Ishikawa (cell line): ENCODE data around the gene IL19.

ENCODE experiments used
- CEBPB ChIP-seq: IDR thresholded peaks from 2 replicates; pipeline ENCODE4 v1.6.1; 2012
- CREB1 ChIP-seq: IDR thresholded peaks from 2 replicates; pipeline ENCODE4 v1.6.1; 2012; ENCODE audit warnings: low read depth
- EGR1 ChIP-seq: IDR thresholded peaks from 2 replicates; pipeline ENCODE4 v1.6.1; 2012
- EP300 ChIP-seq: IDR thresholded peaks from 2 replicates; pipeline ENCODE4 v1.6.1; 2012; ENCODE audit warnings: borderline replicate concordance
- FOXM1 ChIP-seq: IDR thresholded peaks from 2 replicates; pipeline ENCODE4 v1.6.1; 2012; ENCODE audit warnings: low read depth, borderline replicate concordance
- MAX ChIP-seq: IDR thresholded peaks from 2 replicates; pipeline ENCODE4 v1.6.1; 2012
- NFIC ChIP-seq: IDR thresholded peaks from 2 replicates; pipeline ENCODE4 v1.6.1; 2012
- RAD21 ChIP-seq: IDR thresholded peaks from 2 replicates; pipeline ENCODE4 v1.6.1; 2012; ENCODE audit warnings: low read depth
- REST ChIP-seq: IDR thresholded peaks from 2 replicates; pipeline ENCODE4 v1.6.1; 2012; ENCODE audit warnings: low read depth, mild to moderate bottlenecking
- TAF1 ChIP-seq: IDR thresholded peaks from 2 replicates; pipeline ENCODE4 v1.6.1; 2012; ENCODE audit warnings: low read depth, mild to moderate bottlenecking
- TCF12 ChIP-seq: IDR thresholded peaks from 2 replicates; pipeline ENCODE4 v1.6.1; 2012; ENCODE audit warnings: low read depth
- TEAD4 ChIP-seq: IDR thresholded peaks from 2 replicates; pipeline ENCODE4 v1.6.1; 2012
- USF1 ChIP-seq: IDR thresholded peaks from 2 replicates; pipeline ENCODE4 v1.6.1; 2012
- YY1 ChIP-seq: IDR thresholded peaks from 2 replicates; pipeline ENCODE4 v1.6.1; 2012; ENCODE audit warnings: low read depth
- ZBTB7A ChIP-seq: IDR thresholded peaks from 2 replicates; pipeline ENCODE4 v1.6.1; 2012; ENCODE audit warnings: low read depth

The IL19 gene

GRCh38 chr1:206867716-206868115, 97.1 kb downstream of the IL19 start:
- TF ChIP-seq EGR1 (no peak), YY1 (no peak), REST (no peak), TCF12 (no peak), TEAD4 (no peak), CREB1 (no peak), RAD21 (no peak), TAF1 (no peak), USF1 (no peak), EP300 (no peak), ZBTB7A (no peak), CEBPB (no peak), FOXM1 (no peak), NFIC (no peak), MAX (no peak)

- TF ChIP-seq TAF1 (no peak), TEAD4 (no peak), NFIC (no peak), FOXM1 (no peak), CEBPB (no peak), RAD21 (no peak), EGR1 (no peak)
Measured at GRCh38 chr1:206868264-206868663, 97.7 kb downstream of the IL19 start.

GRCh38 chr1:206872139-206872538, 101.6 kb downstream of the IL19 start:
- TF ChIP-seq REST (no peak), RAD21 (no peak), EGR1 (no peak), CEBPB (no peak), TCF12 (no peak)

- TF ChIP-seq TCF12 (no peak), TEAD4 (no peak), USF1 (no peak), RAD21 (no peak), EP300 (no peak), REST (no peak), MAX (no peak), CREB1 (no peak), NFIC (no peak), YY1 (no peak), CEBPB (no peak), ZBTB7A (no peak), TAF1 (no peak), FOXM1 (no peak), EGR1 (no peak)
Measured at GRCh38 chr1:206873603-206874188, 103.1 kb downstream of the IL19 start.
